HG03175 (cell line): Measurements from ENCODE around the gene TCEA3.
A peak's percentile ranks its signal among the peaks of the same experiment; 100 is the strongest.

Experiments
- ATAC-seq: cut with Tn5 transposase; IDR thresholded peaks from one replicate; pipeline ENCODE4 v1.9.1; 2021; ENCODE audit warnings: mild to moderate bottlenecking, moderate library complexity; ENCODE audit not compliant: unreplicated experiment

The TCEA3 gene

DNA sequence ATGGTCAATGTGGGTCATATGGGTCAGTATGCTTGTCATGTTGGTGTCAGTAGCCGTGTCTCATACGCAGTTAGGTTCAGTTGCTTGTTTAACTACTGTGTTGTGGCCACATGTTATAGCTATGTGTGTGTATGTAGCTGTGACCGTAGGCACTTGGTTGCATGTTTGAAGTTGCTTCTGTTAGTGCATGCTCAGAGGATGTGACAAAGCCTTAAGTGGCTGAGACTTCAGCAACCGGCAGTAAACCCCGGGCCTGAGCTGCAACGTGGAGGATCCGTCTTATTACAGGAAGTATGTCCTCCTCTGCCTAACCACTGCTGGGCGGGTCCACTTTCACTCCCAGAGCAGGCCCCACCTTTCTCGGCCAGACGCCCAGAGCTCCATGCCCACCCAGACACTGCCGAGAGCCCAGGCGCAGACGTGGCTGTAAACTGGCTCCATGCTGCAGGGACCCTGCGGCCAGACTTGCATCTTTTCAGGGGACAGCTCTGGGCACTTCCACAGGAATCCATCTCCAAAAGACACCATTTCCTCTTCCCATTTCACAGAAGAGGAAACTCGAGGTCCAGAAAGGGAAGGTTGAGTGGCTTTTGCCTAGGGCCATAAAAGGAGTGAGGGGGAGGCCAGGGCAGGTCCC lies 2.2 kb downstream of the TCEA3 start:
- no peak for ATAC-seq

DNA sequence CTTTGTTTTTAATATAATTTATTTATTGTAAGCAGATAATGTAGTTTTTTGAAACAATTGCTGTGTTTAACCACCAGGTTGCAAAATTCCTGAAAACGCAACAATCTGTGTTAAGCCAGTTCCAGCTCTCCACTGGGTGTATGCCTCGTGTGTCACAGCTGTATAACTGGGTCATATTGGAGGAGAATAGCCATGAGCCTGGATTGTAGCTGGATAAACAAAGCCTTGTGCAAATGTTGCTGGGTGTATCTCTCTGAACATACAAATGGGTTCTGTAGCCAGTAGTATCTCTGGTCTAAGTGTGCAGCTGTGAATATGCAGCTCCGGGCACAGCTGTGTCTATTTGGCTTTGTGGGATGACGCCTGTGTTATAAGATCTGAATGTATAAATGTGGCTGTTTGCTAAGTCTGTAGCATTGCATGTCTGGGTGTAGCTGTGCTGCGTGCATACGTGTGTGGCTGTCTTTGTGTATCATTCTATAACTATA lies 2.8 kb downstream of the TCEA3 start:
- ATAC-seq: no peak

DNA sequence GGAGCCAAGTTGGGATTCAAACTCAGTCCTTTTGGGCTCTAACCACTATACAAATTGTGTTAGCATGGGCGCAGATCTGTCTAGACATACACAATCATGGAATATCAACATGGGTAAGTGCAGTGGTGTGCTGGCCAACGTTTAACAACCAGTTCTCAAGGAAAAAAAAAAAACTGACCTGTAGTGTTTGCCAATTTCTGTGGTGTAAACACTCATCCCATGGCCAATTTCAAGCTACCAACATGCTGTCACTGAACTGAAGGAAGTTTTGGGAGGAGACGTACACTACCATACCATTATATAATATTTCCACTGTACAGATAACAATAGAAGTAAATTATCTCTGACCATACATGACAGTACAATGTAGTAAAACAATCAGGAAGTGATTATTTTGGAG lies 3.2 kb downstream of the TCEA3 start:
- ATAC-seq: no peak

DNA sequence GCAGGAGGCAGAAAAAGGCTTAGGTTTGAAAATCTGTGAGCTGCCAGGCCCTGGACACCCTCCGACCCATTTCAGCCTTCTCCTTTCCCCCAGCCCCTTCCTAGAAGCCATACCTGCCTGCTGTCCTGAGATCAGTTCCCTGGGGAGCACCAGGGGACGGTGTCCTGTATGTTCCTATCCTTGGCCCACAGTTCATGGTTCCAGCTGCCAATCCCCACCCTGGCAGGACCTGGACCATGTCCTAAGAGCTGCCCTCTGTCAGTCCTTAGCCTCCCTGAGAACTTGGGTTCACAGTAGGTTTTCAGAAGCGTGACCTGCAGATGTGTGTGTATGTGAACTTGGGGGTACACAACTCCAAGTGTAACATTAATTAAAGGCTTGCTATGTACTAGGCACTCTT lies 3.8 kb downstream of the TCEA3 start:
- no peak for ATAC-seq

DNA sequence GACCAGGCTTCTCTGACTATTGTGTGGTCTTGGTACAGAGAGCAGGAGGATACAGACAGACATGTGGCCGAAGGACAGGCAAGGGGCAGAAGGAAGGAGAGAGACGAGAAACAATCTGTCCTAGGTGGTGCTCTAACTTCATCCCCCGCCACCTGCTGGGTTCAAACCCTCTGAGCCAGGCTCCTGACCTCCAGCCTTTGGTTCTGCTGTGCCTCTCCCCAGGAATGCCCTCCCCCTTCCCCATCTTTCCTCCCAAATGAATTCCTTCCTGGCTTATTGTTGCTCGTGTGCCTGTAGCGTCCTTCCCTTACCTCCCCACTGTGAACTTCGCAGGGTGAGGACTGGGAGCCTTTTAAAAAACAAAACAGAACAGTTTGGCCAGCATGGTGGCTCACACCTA lies 5.4 kb downstream of the TCEA3 start:
- no peak for ATAC-seq

DNA sequence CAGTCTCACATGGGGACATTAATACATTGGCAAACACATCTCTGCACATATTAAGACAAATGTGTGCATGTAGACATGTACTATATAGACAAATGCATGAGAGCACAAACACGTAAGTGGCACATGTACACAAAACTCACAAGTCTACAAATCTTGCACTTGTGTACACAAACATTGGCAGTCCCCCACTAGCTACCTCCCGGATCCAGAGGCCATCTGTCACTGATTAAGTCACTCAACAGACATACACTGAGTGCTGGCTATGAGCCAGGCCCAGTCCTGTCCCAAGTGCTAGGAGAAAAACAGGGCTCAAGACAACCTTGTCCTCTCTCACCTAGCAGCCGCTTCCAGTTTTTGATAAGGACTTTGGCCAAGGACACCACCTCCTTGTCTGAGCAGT lies 7.0 kb downstream of the TCEA3 start:
- ATAC-seq: no peak

DNA sequence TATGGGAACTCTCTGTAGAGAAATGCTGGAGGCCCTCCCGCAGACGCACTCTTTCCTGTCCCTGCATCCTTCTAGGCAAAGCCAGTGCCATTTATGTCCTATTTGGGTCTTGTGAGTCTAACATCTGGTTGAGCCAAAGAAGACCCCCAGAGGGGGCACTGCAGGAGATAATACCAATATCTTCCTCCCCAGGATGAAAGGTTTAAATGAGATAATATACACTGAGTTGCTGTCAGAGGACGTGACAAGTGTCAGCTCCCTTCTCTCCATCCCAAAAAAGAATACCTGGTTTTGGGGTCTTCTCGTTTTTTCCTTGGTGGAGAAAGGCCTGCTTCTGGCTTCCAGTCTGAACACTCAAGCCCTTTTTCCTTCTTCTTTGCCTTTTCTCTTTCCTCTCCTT lies 7.6 kb downstream of the TCEA3 start:
- ATAC-seq: no peak

DNA sequence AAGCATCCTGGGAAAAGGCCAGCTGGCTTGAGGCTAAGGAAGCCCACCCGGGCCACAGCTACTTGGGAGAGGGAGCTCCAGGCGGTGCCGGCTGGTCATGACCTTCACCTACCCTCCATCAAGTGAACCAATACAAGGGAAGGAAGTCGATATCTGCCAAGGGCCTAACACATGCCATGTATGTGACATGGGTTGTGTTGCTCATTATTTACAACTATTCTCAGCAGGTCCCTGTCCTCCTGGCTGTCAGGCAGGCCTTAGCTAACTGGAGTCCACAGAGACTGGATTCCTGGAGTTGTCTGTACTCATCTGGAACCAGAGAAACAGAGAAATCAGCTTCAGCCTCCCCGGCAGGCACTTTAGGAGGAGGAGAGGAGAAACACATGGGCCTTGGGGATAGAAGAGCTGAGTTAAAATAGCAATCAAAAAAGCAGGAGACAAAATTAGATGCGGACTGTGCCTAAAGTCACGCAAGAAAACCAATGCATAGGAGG lies 15.7 kb downstream of the TCEA3 start:
- no peak for ATAC-seq

DNA sequence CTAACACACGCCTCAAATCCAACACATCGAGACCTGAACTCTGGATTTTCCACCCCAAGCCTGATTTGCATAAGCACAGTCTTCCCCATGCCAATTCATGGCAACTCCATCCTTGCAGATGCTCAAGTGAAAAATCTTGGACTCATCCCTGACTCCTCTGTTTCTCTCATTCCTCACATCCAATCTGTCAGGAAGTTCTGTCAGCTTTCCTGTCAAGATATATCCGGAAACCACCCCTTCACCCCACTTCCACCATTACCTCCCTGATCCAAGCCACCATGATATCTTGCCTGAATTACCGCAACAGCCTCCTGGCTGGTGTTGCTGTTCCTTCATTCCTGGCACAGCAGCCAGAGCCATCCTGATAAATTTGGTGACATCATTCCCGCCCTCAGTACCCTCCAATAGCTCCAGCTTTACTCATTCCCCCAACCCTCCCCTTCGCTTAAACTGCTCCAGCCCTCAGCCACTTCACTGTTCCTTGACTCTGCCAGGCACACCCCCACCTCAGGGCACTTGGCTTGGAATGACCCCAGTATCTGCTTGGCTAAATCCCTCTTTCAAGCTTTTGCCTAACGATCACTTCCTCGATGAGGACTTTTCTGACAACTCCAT lies 17.4 kb downstream of the TCEA3 start:
- no peak for ATAC-seq

DNA sequence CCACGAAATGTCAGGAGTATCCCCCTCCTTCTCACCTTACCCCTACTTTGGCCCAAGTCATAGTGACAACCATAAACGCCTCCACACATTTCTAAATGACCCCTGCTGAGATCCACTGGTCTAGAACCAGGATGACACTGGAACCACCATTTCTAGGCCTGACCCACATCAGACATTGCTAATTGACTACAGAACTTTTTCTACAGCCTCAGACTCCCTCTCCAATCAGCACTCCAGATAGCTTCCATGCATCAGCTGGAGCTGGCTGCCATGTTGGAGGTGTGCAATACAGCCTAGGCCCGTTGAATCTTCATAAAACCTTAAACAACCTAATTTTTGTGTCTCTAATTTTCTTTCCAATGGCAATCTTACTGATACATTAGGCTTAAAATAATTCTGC lies 18.6 kb downstream of the TCEA3 start:
- ATAC-seq: no peak

DNA sequence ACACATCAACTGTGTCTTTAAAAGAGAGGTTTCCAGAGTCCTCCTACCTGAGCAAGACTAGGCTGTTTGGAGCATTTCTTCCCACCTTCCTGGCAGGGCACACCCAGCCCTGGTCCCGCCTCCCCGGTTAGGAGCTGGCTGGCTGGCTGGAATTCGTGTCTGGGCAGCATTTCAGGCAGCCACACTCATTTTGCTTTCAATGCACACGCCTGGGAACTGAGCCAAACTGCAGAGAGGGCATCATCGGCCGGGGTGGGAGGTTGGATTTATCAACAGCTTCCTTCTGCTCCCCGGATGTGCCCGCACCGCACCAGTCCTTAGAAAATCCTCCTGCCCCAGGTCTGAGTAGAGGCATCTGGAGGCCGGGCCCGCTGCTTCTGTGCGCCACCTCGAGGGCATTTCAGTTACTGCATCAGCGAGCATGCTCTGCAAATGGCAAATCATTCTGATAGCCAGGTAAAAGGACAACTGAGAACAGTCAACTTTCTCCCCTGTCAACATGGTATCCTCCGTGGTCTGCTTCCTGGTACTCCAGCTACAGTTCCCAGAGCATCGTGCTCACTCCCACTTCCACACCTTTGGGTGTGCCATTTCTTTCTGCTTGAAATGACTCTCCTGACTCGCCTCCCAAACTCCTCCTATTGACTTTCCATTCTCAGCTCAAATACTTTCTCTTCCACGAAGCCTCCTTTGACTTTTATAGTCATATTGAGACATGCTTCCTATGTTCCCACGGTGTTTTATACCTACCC lies 20.6 kb downstream of the TCEA3 start:
- ATAC-seq: peak; percentile 60

DNA sequence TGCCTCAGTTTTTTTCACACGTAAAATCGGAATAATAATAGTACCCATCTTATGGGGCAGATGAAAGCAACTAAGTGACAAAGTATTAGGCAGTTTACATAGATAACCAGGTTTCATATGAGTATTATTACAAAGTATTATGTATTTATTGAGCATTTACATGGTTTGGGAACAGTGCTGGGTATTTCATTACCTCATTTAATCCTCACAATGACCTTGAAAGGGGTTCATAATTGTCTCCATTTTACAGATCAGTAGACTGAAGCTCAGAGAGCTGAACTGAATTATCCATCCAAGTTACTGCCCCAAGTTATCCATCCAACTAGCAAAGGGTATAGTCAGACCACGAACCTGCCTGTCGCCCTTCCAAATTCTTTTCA lies 21.2 kb downstream of the TCEA3 start:
- ATAC-seq: no peak

DNA sequence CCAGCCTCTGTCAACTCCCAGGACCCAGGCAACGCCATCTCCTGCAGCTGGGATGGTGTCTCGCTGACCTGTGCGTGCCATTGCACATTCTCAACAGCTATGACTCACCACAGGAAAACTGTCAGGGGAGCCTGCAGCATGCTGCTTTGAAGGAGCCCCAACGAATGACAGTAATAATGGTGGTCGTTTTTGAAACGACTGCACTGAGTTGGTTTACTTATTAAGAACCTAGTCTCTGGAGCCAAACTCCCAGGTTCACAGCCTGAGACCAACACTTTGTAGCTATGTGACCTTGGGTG lies 21.6 kb downstream of the TCEA3 start:
- ATAC-seq: no peak

DNA sequence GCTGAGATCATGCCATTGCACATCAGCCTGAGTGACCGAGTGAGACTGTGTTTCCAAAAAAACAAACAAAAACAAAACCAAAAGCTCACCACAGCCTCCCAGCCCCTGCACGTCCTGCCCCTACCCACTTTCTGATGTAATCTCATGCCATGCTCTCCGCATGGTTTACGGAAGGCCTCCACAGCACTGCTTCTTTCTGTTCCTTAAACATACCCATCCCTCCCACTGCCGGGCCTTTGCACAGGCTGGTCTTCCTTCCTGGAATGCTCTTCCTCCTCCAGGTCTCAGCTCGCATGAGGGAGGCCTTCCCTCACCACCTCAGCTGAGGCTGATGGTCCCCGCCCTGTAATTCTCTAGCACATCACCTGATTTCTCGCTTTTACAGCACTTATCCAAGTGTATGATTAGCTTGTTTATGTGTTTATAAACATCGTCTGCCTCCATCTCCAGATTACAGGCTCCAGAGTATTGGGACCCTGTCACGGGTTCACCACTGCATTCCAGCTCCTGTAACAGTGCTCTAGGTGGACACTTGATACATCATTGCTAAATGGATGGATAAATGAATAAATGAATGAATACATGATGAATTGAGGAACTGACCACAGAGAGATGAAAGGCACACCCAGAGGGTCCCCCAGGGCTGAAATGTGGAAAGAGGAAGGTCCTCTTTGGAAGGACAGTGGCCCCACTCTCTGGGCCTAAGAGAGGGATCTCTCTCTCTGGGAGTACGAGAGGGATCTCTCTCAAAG lies 22.1 kb downstream of the TCEA3 start:
- no peak for ATAC-seq

DNA sequence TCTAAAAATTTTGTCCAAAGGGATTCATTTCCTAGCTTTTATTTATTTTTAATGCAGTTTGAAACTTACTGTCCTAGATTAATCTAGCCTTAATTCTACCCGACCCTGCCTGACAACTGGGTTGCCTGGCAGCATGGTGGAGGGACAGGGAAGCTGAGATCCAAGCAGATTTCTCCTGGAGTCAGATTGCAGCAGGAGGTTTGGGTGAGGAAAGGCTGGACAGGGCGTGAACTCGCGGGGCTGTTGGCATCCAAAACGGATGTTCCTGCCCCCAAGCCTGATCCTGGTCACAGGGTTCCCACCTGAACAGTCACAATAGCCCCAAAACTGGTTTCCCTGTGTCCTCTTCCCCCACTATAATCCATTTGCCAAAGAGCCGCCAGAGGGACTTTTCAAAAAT lies 23.2 kb downstream of the TCEA3 start:
- no peak for ATAC-seq

DNA sequence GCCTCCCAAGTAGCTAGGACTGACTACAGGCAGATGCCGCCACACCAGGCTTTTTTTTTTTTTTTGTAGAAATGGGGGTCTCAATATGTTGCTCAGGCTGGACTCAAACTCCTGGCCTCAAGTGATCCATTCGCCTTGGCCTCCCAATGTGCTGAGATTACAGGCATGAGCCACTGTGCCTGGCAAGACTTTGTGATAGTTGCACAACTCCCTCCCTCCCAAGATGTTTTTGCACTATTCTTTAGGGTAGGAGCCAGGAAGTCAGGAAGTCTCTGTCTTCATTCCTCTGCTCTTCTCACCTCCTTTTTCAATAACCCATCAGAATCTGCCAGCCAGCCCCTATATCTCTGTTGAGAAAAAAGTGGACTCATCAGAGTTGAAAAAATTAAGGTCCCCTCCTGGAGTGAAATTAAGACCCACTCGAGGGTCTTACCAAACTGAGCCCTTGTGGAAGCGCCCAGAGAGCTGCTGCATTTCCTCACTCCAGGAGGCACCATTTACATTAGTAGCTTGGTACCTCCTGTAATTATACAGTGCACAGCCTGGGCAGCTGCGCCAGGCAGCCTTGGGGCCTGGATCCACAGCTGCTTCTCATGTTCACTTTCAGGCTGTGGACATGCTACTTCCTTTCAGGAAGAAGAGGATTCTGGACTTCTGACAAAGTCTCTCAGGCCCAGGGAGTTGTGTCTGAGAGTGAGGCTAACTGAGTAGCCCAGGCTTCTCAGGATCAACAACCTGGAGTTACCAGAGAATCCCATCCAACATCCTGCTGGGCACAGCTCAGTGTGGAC lies 24.0 kb downstream of the TCEA3 start:
- no peak for ATAC-seq

DNA sequence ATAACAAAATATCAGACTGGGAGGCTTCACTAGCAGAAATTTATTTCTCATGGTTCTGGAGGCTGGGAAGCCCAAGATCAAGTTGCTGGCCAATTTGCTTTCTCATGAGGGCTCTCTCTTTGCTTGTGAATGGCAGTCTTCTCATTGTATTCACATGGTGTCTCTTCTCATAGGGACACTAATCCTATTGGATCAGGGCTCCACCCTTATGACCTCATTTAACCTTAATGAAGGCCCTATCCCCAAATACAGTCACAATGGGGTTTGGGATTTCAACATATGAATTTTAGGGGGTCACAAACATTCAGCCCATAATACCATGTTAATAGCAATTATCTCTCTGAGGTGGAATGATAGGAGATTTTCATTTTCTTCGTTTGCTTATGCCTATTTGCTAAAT lies 25.3 kb downstream of the TCEA3 start:
- no peak for ATAC-seq

DNA sequence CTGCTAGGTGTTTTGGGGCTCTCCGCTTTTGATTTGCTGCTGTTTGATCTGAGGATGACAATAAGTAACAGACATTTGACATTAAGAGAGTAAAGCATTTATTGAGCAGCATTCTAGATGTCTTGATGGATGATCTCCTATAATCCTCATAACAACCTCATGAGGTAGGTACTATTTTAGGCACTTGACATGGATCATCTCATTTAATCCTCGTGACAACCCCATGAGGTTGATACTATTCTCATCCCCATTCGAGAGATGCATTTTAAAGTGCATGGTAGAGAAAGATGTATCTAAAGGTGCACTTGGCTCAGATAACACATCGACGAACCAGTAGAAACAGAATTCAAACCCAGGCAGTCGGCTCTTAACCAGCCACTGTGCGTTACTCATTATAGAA lies 26.6 kb downstream of the TCEA3 start:
- no peak for ATAC-seq

DNA sequence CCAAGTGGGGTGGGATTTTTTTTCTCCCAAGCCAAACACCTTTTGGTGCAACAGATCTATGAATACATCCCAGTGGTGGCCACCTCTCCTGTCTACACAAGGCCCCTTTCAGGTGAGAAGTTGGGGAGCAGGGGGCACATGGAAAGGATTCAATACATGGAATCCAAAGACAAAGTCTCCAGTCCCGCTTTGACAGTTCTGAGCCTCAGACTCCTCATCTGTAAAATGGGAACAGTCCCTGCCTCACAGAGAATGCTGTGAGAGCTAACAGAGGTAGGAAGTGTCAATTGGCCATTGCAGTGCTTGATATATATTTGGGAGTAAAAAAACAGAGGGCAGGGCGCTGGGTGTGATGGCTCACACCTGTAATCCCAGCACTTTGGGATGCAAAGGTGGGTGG lies 28.2 kb downstream of the TCEA3 start:
- no peak for ATAC-seq

DNA sequence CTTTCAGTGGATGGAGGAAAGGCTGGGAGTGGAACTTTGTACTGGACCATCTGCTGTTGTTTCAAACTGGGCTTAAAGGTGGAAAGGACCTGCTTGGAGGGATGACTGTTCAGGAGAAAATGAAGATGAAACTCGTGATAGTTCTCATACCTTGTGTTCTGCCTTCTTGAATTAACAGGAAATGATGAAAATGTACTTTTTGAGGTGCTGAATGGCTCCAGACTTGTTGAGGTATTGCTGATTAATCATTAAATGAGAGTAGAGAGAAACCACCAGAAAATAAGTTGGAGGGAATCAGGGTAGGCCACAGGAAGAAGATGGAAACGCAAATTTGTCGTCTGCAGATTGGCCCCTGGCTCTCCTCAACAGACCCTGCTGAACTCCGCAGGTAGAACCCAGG lies 28.7 kb downstream of the TCEA3 start:
- ATAC-seq: no peak
